ENCODE data around the gene RPLP2.

GRCh38 chr11:809287-810039 lies at the start of gene RPLP2:
- TF ChIP-seq CTCF (optimal IDR thresholded peaks at IDR 0.05 in 1 of 3, IDR thresholded peaks at IDR 0.05 in 1 of 3, conservative IDR thresholded peaks at IDR 0.05 in 1 of 3; ENCODE audit: extremely low read depth in 1 of 3, insufficient read depth in 2 of 3, low read length in 3 of 3) (no peak), EZH2 (IDR thresholded peaks at IDR 0.05; ENCODE audit: low read length) (no peak)
